BLaER1 (cell line): ENCODE measurements around the gene LRIT3.

ENCODE experiments used
- H3K27ac ChIP-seq: shearing (Covaris generic); formaldehyde crosslinking; 2 replicates; pipeline ENCODE4 v1.8.1; 2022
- H3K27me3 ChIP-seq: shearing (Covaris generic); formaldehyde crosslinking; 2 replicates; pipeline ENCODE4 v1.8.1; 2022
- H3K36me3 ChIP-seq: shearing (Covaris generic); formaldehyde crosslinking; 2 replicates; pipeline ENCODE4 v1.8.1; 2022
- H3K4me1 ChIP-seq: shearing (Covaris generic); formaldehyde crosslinking; 2 replicates; pipeline ENCODE4 v1.8.1; 2022
- H3K4me2 ChIP-seq: shearing (Covaris generic); formaldehyde crosslinking; 2 replicates; pipeline ENCODE4 v1.8.1; 2022
- H3K4me3 ChIP-seq: shearing (Covaris generic); formaldehyde crosslinking; 2 replicates; pipeline ENCODE4 v1.8.1; 2022
- H3K9ac ChIP-seq: shearing (Covaris generic); formaldehyde crosslinking; 2 replicates; pipeline ENCODE4 v1.8.1; 2022
- H3K9me3 ChIP-seq: shearing (Covaris generic); formaldehyde crosslinking; 2 replicates; pipeline ENCODE4 v1.8.1; 2022
- H4K20me1 ChIP-seq: shearing (Covaris generic); formaldehyde crosslinking; 2 replicates; pipeline ENCODE4 v1.8.1; 2022
- Cebpa-rat ChIP-seq: shearing (Covaris generic); IDR thresholded peaks from 2 replicates; pipeline ENCODE4 v1.8.1; 2022

Gene LRIT3

DNA sequence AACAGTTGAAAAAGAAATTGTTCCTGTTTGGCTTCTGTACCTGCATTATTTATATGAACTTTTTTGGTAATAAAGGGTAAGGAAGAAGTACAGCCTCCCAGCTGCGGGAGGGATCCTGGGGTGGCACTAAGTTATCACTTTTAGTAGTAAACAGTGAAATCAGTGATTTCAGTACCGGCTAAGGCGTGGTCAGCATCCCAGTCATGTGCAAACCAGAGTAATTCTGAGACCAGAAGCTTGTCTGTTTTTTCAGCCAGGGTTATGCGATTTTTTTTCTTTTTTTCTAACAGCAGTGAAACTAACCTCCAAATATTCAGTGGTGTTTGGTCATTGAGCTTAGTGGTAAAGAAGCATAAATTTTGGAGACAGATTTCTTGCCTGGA lies 68.1 kb downstream of the LRIT3 start:
- no peaks in the 10 kb centered on the region for H3K27me3 ChIP-seq
- no peaks in the 10 kb centered on the region for H4K20me1 ChIP-seq
- H3K4me2 ChIP-seq = no peak overlapping the region
- H3K4me1 ChIP-seq = peaks cover 11% of the 10 kb centered on the region
- no peak for TF ChIP-seq Cebpa-rat
- H3K4me3 ChIP-seq = no peak overlapping the region
- no peaks in the 10 kb centered on the region for H3K9me3 ChIP-seq
- no peaks in the 10 kb centered on the region for H3K36me3 ChIP-seq
- H3K27ac ChIP-seq = no peak overlapping the region
- no peak overlapping the region for H3K9ac ChIP-seq

DNA sequence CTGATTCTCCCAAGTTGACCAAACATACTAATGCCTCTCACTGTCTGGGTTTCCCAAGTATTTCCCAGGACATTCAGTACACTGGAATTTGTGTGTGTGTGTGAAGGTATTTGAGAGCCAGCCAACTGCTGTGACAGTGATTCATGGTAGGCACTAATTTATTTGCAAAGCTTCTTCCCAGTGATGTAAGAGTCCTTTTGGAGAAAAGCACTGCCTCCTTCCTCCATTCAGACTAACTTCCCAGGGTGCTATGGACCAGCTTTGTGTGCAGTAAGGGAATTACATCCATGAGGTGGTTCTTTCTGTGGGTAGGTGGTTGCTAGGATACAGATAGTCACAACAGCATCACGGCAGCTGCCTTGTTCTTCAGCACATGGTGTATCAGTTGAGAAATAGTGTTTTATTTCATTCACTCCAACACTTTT lies 73.5 kb downstream of the LRIT3 start:
- Histone ChIP-seq H3K4me2 (no peak overlapping the region), H3K27ac (no peak overlapping the region), H3K9ac (no peak overlapping the region), H3K36me3 (no peaks in the 10 kb centered on the region), H4K20me1 (no peaks in the 10 kb centered on the region), H3K27me3 (no peaks in the 10 kb centered on the region), H3K4me3 (no peak overlapping the region), H3K4me1 (peaks cover 14% of the 10 kb centered on the region), H3K9me3 (no peaks in the 10 kb centered on the region)
- no peak for TF ChIP-seq Cebpa-rat
